Measurements from ENCODE around the gene DNPH1.

The DNPH1 gene

GRCh38 chr6:43178150-43178549 lies 51.1 kb downstream of the DNPH1 start:
- intact Hi-C loops (cut with DNase I; ENCODE audit: low total_unique reads), result no loop called here

GRCh38 chr6:43176423-43176786 lies 52.9 kb downstream of the DNPH1 start:
- H3K27me3 ChIP-seq, result no peaks in the 10 kb centered on the region
- peaks cover 35 to 55% (median 54%) of the 10 kb centered on the region in 3 donors for H3K36me3 ChIP-seq
- peak overlapping the region; percentile 92 to 96 for H3K27ac ChIP-seq
- no peaks in the 10 kb centered on the region for H3K9me3 ChIP-seq
- no peak overlapping the region for H3K4me3 ChIP-seq
- H3K4me1 ChIP-seq, result peaks cover 0 to 39% (median 31%) of the 10 kb centered on the region in 4 donors
- intact Hi-C loops (cut with DNase I; ENCODE audit: low total_unique reads), result no loop called here
- TF ChIP-seq, protein P1, sequence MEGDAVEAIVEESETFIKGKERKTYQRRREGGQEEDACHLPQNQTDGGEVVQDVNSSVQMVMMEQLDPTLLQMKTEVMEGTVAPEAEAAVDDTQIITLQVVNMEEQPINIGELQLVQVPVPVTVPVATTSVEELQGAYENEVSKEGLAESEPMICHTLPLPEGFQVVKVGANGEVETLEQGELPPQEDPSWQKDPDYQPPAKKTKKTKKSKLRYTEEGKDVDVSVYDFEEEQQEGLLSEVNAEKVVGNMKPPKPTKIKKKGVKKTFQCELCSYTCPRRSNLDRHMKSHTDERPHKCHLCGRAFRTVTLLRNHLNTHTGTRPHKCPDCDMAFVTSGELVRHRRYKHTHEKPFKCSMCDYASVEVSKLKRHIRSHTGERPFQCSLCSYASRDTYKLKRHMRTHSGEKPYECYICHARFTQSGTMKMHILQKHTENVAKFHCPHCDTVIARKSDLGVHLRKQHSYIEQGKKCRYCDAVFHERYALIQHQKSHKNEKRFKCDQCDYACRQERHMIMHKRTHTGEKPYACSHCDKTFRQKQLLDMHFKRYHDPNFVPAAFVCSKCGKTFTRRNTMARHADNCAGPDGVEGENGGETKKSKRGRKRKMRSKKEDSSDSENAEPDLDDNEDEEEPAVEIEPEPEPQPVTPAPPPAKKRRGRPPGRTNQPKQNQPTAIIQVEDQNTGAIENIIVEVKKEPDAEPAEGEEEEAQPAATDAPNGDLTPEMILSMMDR (IDR thresholded peaks at IDR 0.05), result no peak
- no peak for DNase-seq

More at GRCh38 chr6:43178150-43178549, 51.1 kb downstream of the DNPH1 start:
- no peak overlapping the region for H3K4me3 ChIP-seq
- H3K27me3 ChIP-seq, result no peaks in the 10 kb centered on the region
- no peaks in the 10 kb centered on the region for H3K9me3 ChIP-seq
- H3K36me3 ChIP-seq, result peaks cover 35 to 55% (median 54%) of the 10 kb centered on the region in 3 donors
- peaks cover 0 to 46% (median 33%) of the 10 kb centered on the region in 4 donors for H3K4me1 ChIP-seq
- DNase-seq, result no peak
- TF ChIP-seq, protein P1 (IDR thresholded peaks at IDR 0.05), result no peak
- H3K27ac ChIP-seq, result no peak overlapping the region

DNA sequence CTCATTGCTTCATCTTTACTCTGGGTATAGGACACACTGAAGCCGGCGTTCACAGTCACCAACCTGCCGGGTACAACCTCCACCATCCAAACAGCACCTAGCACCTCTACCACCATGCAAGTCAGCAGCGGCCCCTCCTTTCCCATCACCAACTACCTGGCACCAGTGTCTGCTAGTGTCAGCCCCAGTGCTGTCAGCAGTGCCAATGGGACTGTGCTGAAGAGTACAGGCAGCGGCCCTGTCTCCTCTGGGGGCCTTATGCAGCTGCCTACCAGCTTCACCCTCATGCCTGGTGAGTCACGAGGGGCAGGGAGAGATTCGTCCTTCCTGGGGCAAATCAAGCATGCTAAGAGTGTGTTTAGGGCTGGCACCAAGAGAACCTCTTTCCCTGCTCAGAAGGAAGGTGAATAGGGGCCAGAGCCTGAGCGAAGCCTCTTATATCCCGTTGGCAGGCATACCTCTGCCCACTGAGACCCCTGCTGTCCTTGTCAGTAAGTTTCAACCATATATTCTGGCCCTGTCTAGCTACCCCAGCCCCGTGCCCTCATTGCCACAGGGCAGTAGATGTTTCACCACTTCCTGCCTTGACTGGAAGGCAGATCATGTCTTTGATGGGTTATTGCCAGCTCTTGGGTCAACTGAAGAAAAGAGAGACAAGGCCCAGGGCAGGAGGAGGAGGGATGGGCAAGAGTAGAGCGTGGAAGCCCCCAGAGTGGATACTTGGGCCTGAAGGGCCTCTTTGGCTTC lies 53.4 kb downstream of the DNPH1 start:
- H3K27ac ChIP-seq, result peak overlapping the region; percentile 92 to 96
- no peaks in the 10 kb centered on the region for H3K27me3 ChIP-seq
- no peak overlapping the region for H3K4me3 ChIP-seq
- intact Hi-C loops (cut with DNase I; ENCODE audit: low total_unique reads), result no loop called here
- TF ChIP-seq, protein P1 (IDR thresholded peaks at IDR 0.05), result no peak
- no peaks in the 10 kb centered on the region for H3K9me3 ChIP-seq
- DNase-seq, result no peak
- peaks cover 0 to 35% (median 29%) of the 10 kb centered on the region in 4 donors for H3K4me1 ChIP-seq
- H3K36me3 ChIP-seq, result peaks cover 35 to 55% (median 54%) of the 10 kb centered on the region in 3 donors

All from tibial artery (tissue), 4 donors.